OCI-LY7 (cell line): ENCODE data around the gene DAPK1. TPM values are rescaled to one million over a fixed set of nuclear protein-coding genes. Genes with fewer than 3 reads are reported as not detected.

ENCODE experiments used
- BruUV-seq: library from RNA; stranded (reverse); fragments of 400-500 nt; replicated peaks from 2 replicates; lab custom pipeline; 2021; lab: Mats Ljungman, UMichigan
- CTCF ChIA-PET: fragments of 300-600 bp; sonication (Branson Sonifier 250); formaldehyde crosslinking; loops from one replicate; lab custom pipeline; 2022; ENCODE audit warnings: antibody characterized with exemption; ENCODE audit not compliant: unreplicated experiment; lab: Charles Lee
- POLR2A ChIA-PET: fragments of 300-600 bp; sonication (Branson Sonifier 250); formaldehyde crosslinking; loops from one replicate; lab custom pipeline; 2022; ENCODE audit warnings: antibody characterized with exemption; lab: Charles Lee
- DNase-seq: peaks from one replicate; pipeline ENCODE4 v3.0.0-alpha.2; 2015; ENCODE audit warnings: low spot score
- H2AFZ ChIP-seq: fragments of 200-600 bp; sonication (generic), shearing (Covaris generic); 2 replicates; pipeline ENCODE4 v1.6.1; 2014; ENCODE audit warnings: mild to moderate bottlenecking, antibody characterized with exemption, low read length, moderate library complexity
- H3K27ac ChIP-seq: fragments of 200-600 bp; sonication (generic); 2 replicates; pipeline ENCODE4 v1.5.1; 2014; ENCODE audit warnings: mixed run types, low read depth, mild to moderate bottlenecking, moderate library complexity, low read length, inconsistent platforms; ENCODE audit not compliant: poor library complexity, severe bottlenecking
- H3K36me3 ChIP-seq: fragments of 200-600 bp; sonication (generic); 2 replicates; pipeline ENCODE4 v1.6.1; 2014; ENCODE audit warnings: mild to moderate bottlenecking, antibody characterized with exemption, low read length, moderate library complexity, mixed read lengths; ENCODE audit not compliant: insufficient read depth
- H3K4me1 ChIP-seq: fragments of 200-600 bp; sonication (generic); 2 replicates; pipeline ENCODE4 v1.5.1; 2014; ENCODE audit warnings: mild to moderate bottlenecking, low read length; ENCODE audit not compliant: insufficient read depth, poor library complexity, severe bottlenecking
- H3K4me2 ChIP-seq: fragments of 200-600 bp; sonication (generic); 2 replicates; pipeline ENCODE4 v1.6.1; 2014; ENCODE audit warnings: mild to moderate bottlenecking, low read length
- H3K4me3 ChIP-seq: fragments of 200-600 bp; sonication (generic); 2 replicates; pipeline ENCODE4 v1.5.1; 2014; ENCODE audit warnings: mild to moderate bottlenecking, low read depth, low read length; ENCODE audit not compliant: poor library complexity, severe bottlenecking
- H3K79me2 ChIP-seq: fragments of 200-600 bp; sonication (generic); 2 replicates; pipeline ENCODE4 v1.6.1; 2016; ENCODE audit warnings: low read depth, mild to moderate bottlenecking, low read length, moderate library complexity, mixed read lengths; ENCODE audit not compliant: insufficient read depth
- H3K9me2 ChIP-seq: fragments of 200-600 bp; sonication (generic); 2 replicates; pipeline ENCODE4 v1.6.1; 2016; ENCODE audit warnings: mild to moderate bottlenecking, low read length, mixed read lengths; ENCODE audit not compliant: insufficient read depth
- H3K9me3 ChIP-seq: fragments of 200-600 bp; sonication (generic); 2 replicates; pipeline ENCODE4 v1.6.1; 2014; ENCODE audit warnings: mild to moderate bottlenecking, mixed run types, low read length, mixed read lengths
- H4K20me1 ChIP-seq: fragments of 200-600 bp; sonication (generic); 2 replicates; pipeline ENCODE4 v1.6.1; 2014; ENCODE audit warnings: mild to moderate bottlenecking, antibody characterized with exemption, low read length, moderate library complexity, mixed read lengths; ENCODE audit not compliant: insufficient read depth
- EZH2phosphoT487 ChIP-seq: fragments of 200-600 bp; sonication (generic); IDR thresholded peaks from 2 replicates; pipeline ENCODE4 v1.6.1; 2018; ENCODE audit warnings: low read depth, borderline replicate concordance, mild to moderate bottlenecking, mixed run types, antibody characterized with exemption, low read length, moderate library complexity, mixed read lengths
- intact Hi-C: fragments of 100-400 bp; cut with micrococcal nuclease; formaldehyde crosslinking; loops from one replicate; pipeline ENCODE4 v1.10.0; 2022; ENCODE audit not compliant: unreplicated experiment
- total RNA-seq, 2 experiments: library from RNA; depleted of rRNA in 1 of 2; stranded (reverse); fragments of >200 nt in 1 of 2; shearing (Covaris generic) in 1 of 2; gene quantifications; 2 replicates each; pipeline ENCODE4 v1.2.3, GENCODE V29; 2014 to 2022
- TF ChIP-seq, protein P1 (sequence below): fragments of 200-600 bp; sonication (generic); conservative IDR thresholded peaks from 2 replicates; pipeline ENCODE4 v1.5.1; 2014; ENCODE audit warnings: mild to moderate bottlenecking, antibody characterized with exemption, low read length, moderate library complexity, mixed read lengths

The DAPK1 gene
- total RNA-seq, 2 experiments from 2014 or later = 0.25 to 3.5 TPM

DNA sequence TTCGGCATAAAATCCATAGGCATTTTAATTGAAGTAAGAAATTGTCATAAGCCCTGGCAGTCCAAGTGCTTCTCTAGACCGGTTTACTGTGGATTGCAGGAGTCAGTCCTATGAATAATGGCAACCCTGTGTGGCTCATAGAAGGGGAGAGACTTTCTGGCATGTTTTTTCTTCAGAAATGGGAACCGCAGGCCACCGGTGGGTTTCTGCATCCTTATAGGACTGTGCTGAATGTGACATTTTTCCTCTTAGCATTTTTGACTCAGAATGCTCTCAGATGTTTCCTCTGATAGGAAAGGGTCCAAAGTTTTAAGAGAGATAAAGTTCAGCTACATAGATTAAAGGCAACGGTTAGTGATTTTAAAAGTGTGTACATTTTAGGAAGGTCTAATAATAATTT lies 6.3 kb downstream of the DAPK1 start:
- H3K27ac ChIP-seq = no peak overlapping the region
- H3K9me2 ChIP-seq = no peaks in the 10 kb centered on the region
- no peak overlapping the region for H3K4me2 ChIP-seq
- ChIA-PET CTCF (no interaction called here), POLR2A (no interaction called here)
- H3K4me3 ChIP-seq = no peak overlapping the region
- no peak overlapping the region for H2AFZ ChIP-seq
- DNase-seq = no peak
- no peak for TF ChIP-seq EZH2phosphoT487
- TF ChIP-seq, protein P1, sequence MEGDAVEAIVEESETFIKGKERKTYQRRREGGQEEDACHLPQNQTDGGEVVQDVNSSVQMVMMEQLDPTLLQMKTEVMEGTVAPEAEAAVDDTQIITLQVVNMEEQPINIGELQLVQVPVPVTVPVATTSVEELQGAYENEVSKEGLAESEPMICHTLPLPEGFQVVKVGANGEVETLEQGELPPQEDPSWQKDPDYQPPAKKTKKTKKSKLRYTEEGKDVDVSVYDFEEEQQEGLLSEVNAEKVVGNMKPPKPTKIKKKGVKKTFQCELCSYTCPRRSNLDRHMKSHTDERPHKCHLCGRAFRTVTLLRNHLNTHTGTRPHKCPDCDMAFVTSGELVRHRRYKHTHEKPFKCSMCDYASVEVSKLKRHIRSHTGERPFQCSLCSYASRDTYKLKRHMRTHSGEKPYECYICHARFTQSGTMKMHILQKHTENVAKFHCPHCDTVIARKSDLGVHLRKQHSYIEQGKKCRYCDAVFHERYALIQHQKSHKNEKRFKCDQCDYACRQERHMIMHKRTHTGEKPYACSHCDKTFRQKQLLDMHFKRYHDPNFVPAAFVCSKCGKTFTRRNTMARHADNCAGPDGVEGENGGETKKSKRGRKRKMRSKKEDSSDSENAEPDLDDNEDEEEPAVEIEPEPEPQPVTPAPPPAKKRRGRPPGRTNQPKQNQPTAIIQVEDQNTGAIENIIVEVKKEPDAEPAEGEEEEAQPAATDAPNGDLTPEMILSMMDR = no peak
- intact Hi-C loops = no loop called here
- no TSS peak for BruUV-seq
- no peaks in the 10 kb centered on the region for H3K4me1 ChIP-seq
- H4K20me1 ChIP-seq = no peaks in the 10 kb centered on the region
- H3K79me2 ChIP-seq = no peaks in the 10 kb centered on the region
- H3K36me3 ChIP-seq = no peaks in the 10 kb centered on the region
- H3K9me3 ChIP-seq = no peaks in the 10 kb centered on the region

DNA sequence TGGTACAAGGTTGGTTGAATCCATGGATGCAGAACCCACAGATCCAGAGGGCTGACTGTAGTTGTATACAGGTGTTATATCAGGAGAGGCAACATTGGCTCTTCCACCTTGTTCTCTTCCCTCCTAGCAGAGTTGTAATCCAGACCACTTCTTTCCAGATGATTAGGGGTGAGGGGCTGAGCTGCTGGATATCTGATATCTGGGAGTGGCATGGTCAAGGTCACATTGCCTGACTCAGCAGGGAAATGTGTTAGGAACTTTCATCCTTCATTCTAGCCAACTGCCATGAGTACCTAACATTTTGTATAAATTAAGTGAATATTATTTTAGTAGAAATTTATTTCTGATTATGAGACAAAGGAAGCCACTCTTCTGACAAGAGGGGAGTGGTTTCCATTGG lies 7.3 kb downstream of the DAPK1 start:
- no peaks in the 10 kb centered on the region for H3K79me2 ChIP-seq
- TF ChIP-seq, protein P1 = no peak
- no peak for TF ChIP-seq EZH2phosphoT487
- H3K9me3 ChIP-seq = no peaks in the 10 kb centered on the region
- H2AFZ ChIP-seq = no peak overlapping the region
- DNase-seq = no peak
- intact Hi-C loops = no loop called here
- H3K4me3 ChIP-seq = no peak overlapping the region
- H3K4me2 ChIP-seq = no peak overlapping the region
- ChIA-PET POLR2A (interaction anchor here (0.9 kb wide), 1 partner anchor 1090 kb away, joined by 3 read pairs; no protein-coding TSS in a partner anchor), CTCF (no interaction called here)
- H3K27ac ChIP-seq = no peak overlapping the region
- BruUV-seq = no TSS peak
- no peaks in the 10 kb centered on the region for H3K9me2 ChIP-seq
- H3K36me3 ChIP-seq = no peaks in the 10 kb centered on the region
- no peaks in the 10 kb centered on the region for H3K4me1 ChIP-seq
- H4K20me1 ChIP-seq = no peaks in the 10 kb centered on the region

DNA sequence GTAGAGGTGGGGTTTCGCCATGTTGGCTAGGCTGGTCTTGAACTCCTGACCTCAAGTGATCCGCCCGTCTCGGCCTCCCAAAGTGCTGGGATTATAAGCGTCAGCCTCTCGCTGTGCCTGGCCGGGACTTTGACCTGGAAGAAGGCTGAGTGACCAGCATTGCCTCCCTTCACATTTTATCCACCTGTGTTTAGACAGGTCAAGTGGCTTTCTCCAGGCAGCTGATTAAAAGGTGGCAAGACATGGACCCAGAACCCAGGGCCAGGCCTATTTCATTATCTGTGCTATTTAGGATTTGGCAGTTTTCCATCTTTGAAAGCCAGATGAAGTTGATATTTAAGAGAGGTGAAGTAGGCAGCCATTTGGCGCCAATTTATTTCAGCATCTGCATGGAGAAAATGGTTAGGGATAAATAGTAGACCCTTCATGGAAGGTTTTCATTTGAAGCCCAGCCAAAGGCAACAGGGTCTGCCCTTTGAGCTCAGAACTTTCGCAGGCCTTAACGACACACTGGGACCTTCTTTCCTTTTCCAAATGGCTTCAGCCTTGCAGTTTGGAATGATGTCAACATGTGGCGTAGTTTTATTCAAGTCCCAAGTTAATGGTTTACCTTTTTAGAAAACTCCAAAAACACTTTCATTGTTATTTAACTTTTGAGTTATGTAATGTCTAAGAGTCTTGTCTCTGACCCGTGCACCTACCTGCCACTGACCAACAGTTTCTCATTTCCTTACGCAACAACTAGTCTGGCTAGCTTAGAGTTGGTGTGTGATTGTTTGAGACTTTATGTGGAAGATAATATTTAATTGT lies 8.4 kb downstream of the DAPK1 start:
- H2AFZ ChIP-seq = no peak overlapping the region
- BruUV-seq = no TSS peak
- TF ChIP-seq EZH2phosphoT487 = no peak
- TF ChIP-seq, protein P1 = no peak
- H3K9me3 ChIP-seq = no peaks in the 10 kb centered on the region
- H4K20me1 ChIP-seq = no peaks in the 10 kb centered on the region
- H3K9me2 ChIP-seq = no peaks in the 10 kb centered on the region
- no peaks in the 10 kb centered on the region for H3K79me2 ChIP-seq
- ChIA-PET CTCF (no interaction called here), POLR2A (interaction anchor here (1.9 kb wide), 1 partner anchor 10 kb away, joined by 9 read pairs; no protein-coding TSS in a partner anchor)
- H3K4me1 ChIP-seq = no peaks in the 10 kb centered on the region
- intact Hi-C loops = no loop called here
- no peak overlapping the region for H3K4me2 ChIP-seq
- no peaks in the 10 kb centered on the region for H3K36me3 ChIP-seq
- H3K27ac ChIP-seq = no peak overlapping the region
- no peak for DNase-seq
- no peak overlapping the region for H3K4me3 ChIP-seq
